Ovary (tissue), 3 donors: ENCODE results near the gene RPS25.
"Not testable (repeated sequence)": the region's sequence is repeated elsewhere in the genome, so short reads cannot be mapped to it uniquely, and the experiment has no call there.

Source experiments
- CTCF ChIP-seq, 3 donors: fragments of 450-650 bp in 2 of 3; fragments of 200-600 bp in 1 of 3; IDR thresholded peaks; one replicate each; pipeline versions ENCODE4 v1.5.1 to v1.8.0; 2016 to 2022; ENCODE audit warnings: antibody characterized with exemption in 3 of 3, mild to moderate bottlenecking in 1 of 3
- EP300 ChIP-seq: sonication (generic); formaldehyde crosslinking; IDR thresholded peaks from one replicate; pipeline ENCODE4 v1.6.1; 2017; ENCODE audit warnings: antibody characterized with exemption
- POLR2A ChIP-seq: fragments of 450-650 bp; IDR thresholded peaks from one replicate; pipeline ENCODE4 v1.6.1; 2017; ENCODE audit warnings: antibody characterized with exemption, mild to moderate bottlenecking, moderate library complexity
- donor health status: DM: no; HTN: no; CAD: no.

GRCh38 chr11:118991486-118992038, 26.6 kb downstream of the RPS25 start:
- not testable (repeated sequence) for TF ChIP-seq CTCF (IDR thresholded peaks at IDR 0.05); EP300; POLR2A
